SK-N-SH treated with all-trans-retinoic acid at 6 μM for 48 hours (cell line): ENCODE results near the gene CEP128.

Experiments used
- ATAC-seq: fragments of 200-7000 bp; cut with Tn5 transposase; 3 replicates; pipeline ENCODE4 v1.9.1; 2020; ENCODE audit warnings: mild to moderate bottlenecking, moderate library complexity
- BACH2 ChIP-seq: fragments of 250-450 bp; sonication (Bioruptor Pico); IDR thresholded peaks from 2 replicates; pipeline ENCODE4 v1.9.0; 2021; ENCODE audit warnings: mild to moderate bottlenecking, borderline replicate concordance
- CSDC2 ChIP-seq: fragments of 250-450 bp; sonication (Bioruptor Pico); IDR thresholded peaks from 2 replicates; pipeline ENCODE4 v1.5.0; 2020; ENCODE audit warnings: mild to moderate bottlenecking, moderate library complexity
- ESRRG ChIP-seq: fragments of 250-450 bp; sonication (Bioruptor Pico); IDR thresholded peaks from 2 replicates; pipeline ENCODE4 v1.6.1; 2021; ENCODE audit warnings: mild to moderate bottlenecking
- ISL1 ChIP-seq: fragments of 250-450 bp; sonication (Bioruptor Pico); IDR thresholded peaks from 2 replicates; pipeline ENCODE4 v2.1.2; 2022; ENCODE audit warnings: mild to moderate bottlenecking, moderate library complexity
- PPARA ChIP-seq: fragments of 250-450 bp; sonication (Bioruptor Pico); IDR thresholded peaks from 2 replicates; pipeline ENCODE4 v1.5.0; 2020; ENCODE audit warnings: mild to moderate bottlenecking, borderline replicate concordance
- RARB ChIP-seq: fragments of 250-450 bp; sonication (Bioruptor Pico); IDR thresholded peaks from 2 replicates; pipeline ENCODE4 v1.8.0; 2021; ENCODE audit warnings: mild to moderate bottlenecking, moderate library complexity
- TOX ChIP-seq: fragments of 250-450 bp; sonication (Bioruptor Pico); IDR thresholded peaks from 2 replicates; pipeline ENCODE4 v1.8.0; 2021; ENCODE audit warnings: mild to moderate bottlenecking, moderate library complexity, borderline replicate concordance
- ZC3H10 ChIP-seq: fragments of 250-450 bp; sonication (Bioruptor Pico); IDR thresholded peaks from 2 replicates; pipeline ENCODE4 v1.5.1; 2021; ENCODE audit warnings: mild to moderate bottlenecking, moderate library complexity
- ZFP3 ChIP-seq: fragments of 250-450 bp; sonication (Bioruptor Pico); IDR thresholded peaks from 2 replicates; pipeline ENCODE4 v1.5.0; 2020; ENCODE audit warnings: mild to moderate bottlenecking, moderate library complexity
- ZFP30 ChIP-seq: fragments of 450-650 bp; formaldehyde crosslinking; IDR thresholded peaks from 2 replicates; pipeline ENCODE4 v1.5.0; 2022; ENCODE audit warnings: mild to moderate bottlenecking, moderate library complexity
- ZNF565 ChIP-seq: fragments of 450-650 bp; formaldehyde crosslinking; conservative IDR thresholded peaks from 2 replicates; pipeline ENCODE4 v1.5.0; 2020; ENCODE audit warnings: low read depth, mild to moderate bottlenecking, moderate library complexity
- ZNF70 ChIP-seq: fragments of 450-650 bp; formaldehyde crosslinking; IDR thresholded peaks from 2 replicates; pipeline ENCODE4 v1.5.0; 2020; ENCODE audit warnings: mild to moderate bottlenecking, moderate library complexity
- ZNF8 ChIP-seq: fragments of 450-650 bp; formaldehyde crosslinking; IDR thresholded peaks from 2 replicates; pipeline ENCODE4 v1.5.0; 2020; ENCODE audit warnings: mild to moderate bottlenecking, moderate library complexity
- TF ChIP-seq, protein P1 (sequence below): fragments of 250-450 bp; sonication (Bioruptor Pico); IDR thresholded peaks from 2 replicates; pipeline ENCODE4 v1.8.0; 2021; ENCODE audit warnings: low read depth, mild to moderate bottlenecking, moderate library complexity, borderline replicate concordance
- TF ChIP-seq, protein P2 (sequence below): fragments of 250-450 bp; sonication (Bioruptor Pico); IDR thresholded peaks from 2 replicates; pipeline ENCODE4 v1.8.0; 2020; ENCODE audit warnings: mild to moderate bottlenecking, moderate library complexity, borderline replicate concordance
- TF ChIP-seq, protein P3 (sequence below): fragments of 250-450 bp; sonication (Bioruptor Pico); IDR thresholded peaks from 2 replicates; pipeline ENCODE4 v1.5.0; 2020; ENCODE audit warnings: mild to moderate bottlenecking, moderate library complexity
- TF ChIP-seq, protein P4 (sequence below): fragments of 250-450 bp; sonication (Bioruptor Pico); IDR thresholded peaks from 2 replicates; pipeline ENCODE4 v1.5.1; 2020; ENCODE audit warnings: low read depth, mild to moderate bottlenecking, moderate library complexity
- TF ChIP-seq, protein P5 (sequence below): fragments of 250-450 bp; sonication (Bioruptor Pico); IDR thresholded peaks from 2 replicates; pipeline ENCODE4 v1.5.1; 2021; ENCODE audit warnings: mild to moderate bottlenecking, moderate library complexity

The CEP128 gene

DNA sequence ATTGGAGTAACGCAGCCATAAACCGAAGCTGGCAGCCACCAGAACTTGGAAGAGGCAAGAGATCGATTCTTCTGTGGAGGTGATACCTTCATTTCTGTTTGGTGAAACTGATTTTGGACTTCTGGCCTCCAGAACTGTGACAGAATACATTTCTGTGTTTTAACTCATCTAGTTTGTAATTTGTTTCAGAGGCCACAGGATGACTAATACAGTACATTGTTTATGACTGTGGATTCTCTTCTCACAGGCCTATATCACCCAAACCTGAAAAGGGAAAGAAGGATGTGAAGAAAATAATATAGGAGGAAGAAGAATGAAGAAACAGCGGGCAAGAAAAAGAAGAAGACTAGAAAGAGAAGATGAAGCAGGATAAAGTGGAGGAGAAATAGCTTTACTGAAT is 466.5 kb downstream of the CEP128 start:
- TF ChIP-seq ZNF8 (no peak), BACH2 (CRISPR knock-in tag) (no peak), ZNF565 (CRISPR knock-in tag) (no peak), ZFP3 (no peak), ESRRG (no peak)
- TF ChIP-seq, protein P1, sequence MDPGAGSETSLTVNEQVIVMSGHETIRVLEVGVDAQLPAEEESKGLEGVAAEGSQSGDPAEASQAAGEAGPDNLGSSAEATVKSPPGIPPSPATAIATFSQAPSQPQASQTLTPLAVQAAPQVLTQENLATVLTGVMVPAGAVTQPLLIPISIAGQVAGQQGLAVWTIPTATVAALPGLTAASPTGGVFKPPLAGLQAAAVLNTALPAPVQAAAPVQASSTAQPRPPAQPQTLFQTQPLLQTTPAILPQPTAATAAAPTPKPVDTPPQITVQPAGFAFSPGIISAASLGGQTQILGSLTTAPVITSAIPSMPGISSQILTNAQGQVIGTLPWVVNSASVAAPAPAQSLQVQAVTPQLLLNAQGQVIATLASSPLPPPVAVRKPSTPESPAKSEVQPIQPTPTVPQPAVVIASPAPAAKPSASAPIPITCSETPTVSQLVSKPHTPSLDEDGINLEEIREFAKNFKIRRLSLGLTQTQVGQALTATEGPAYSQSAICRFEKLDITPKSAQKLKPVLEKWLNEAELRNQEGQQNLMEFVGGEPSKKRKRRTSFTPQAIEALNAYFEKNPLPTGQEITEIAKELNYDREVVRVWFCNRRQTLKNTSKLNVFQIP (CRISPR knock-in tag) = no peak
- TF ChIP-seq, protein P2, sequence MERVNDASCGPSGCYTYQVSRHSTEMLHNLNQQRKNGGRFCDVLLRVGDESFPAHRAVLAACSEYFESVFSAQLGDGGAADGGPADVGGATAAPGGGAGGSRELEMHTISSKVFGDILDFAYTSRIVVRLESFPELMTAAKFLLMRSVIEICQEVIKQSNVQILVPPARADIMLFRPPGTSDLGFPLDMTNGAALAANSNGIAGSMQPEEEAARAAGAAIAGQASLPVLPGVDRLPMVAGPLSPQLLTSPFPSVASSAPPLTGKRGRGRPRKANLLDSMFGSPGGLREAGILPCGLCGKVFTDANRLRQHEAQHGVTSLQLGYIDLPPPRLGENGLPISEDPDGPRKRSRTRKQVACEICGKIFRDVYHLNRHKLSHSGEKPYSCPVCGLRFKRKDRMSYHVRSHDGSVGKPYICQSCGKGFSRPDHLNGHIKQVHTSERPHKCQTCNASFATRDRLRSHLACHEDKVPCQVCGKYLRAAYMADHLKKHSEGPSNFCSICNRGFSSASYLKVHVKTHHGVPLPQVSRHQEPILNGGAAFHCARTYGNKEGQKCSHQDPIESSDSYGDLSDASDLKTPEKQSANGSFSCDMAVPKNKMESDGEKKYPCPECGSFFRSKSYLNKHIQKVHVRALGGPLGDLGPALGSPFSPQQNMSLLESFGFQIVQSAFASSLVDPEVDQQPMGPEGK (CRISPR knock-in tag) = no peak
- TF ChIP-seq, all 23 proteins: peak for 0
- peak; percentile 54; the same call in 2 of the 3 replicates for ATAC-seq

DNA sequence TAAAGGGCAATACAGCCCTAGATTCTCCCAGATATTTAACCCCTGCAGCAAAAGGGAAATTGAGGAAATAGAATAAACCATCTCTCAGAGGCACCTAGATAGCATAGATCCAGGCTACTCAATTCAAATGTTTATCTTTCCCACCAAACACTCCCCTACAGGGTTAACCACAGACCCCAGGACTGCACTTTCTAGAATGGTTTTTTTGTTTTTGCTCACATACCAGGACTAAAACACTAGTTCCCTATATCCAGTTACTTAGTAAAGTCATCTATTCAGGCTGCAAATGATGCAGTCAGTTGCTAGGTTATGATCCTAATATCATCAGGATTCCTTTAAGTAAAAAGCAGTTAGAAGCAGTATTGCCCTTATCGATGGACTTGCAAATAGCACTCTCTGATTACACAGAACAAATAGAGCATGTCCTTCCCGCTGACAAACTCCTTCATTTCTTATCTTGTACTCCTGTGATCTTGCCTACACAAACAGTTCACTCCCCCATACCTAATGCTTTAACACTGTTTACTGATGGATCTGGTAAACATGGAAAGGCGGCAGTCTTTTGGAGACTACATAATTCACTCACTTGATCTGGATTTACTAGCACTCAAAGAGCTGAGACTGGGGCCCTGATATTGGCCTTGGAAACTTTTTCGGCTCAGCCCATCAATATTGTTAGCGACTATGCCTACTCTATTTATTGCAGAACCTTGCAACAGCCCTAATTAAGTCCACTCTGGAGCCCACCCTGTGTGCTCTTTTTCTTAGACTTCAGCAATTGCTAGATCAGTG is 473.0 kb downstream of the CEP128 start:
- no peak for ATAC-seq
- TF ChIP-seq ZNF70 = no peak
- TF ChIP-seq ESRRG = no peak
- TF ChIP-seq, protein P3, sequence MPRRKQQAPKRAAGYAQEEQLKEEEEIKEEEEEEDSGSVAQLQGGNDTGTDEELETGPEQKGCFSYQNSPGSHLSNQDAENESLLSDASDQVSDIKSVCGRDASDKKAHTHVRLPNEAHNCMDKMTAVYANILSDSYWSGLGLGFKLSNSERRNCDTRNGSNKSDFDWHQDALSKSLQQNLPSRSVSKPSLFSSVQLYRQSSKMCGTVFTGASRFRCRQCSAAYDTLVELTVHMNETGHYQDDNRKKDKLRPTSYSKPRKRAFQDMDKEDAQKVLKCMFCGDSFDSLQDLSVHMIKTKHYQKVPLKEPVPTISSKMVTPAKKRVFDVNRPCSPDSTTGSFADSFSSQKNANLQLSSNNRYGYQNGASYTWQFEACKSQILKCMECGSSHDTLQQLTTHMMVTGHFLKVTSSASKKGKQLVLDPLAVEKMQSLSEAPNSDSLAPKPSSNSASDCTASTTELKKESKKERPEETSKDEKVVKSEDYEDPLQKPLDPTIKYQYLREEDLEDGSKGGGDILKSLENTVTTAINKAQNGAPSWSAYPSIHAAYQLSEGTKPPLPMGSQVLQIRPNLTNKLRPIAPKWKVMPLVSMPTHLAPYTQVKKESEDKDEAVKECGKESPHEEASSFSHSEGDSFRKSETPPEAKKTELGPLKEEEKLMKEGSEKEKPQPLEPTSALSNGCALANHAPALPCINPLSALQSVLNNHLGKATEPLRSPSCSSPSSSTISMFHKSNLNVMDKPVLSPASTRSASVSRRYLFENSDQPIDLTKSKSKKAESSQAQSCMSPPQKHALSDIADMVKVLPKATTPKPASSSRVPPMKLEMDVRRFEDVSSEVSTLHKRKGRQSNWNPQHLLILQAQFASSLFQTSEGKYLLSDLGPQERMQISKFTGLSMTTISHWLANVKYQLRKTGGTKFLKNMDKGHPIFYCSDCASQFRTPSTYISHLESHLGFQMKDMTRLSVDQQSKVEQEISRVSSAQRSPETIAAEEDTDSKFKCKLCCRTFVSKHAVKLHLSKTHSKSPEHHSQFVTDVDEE (CRISPR knock-in tag) = no peak
- no peak for TF ChIP-seq RARB (CRISPR knock-in tag)
- TF ChIP-seq, protein P4, sequence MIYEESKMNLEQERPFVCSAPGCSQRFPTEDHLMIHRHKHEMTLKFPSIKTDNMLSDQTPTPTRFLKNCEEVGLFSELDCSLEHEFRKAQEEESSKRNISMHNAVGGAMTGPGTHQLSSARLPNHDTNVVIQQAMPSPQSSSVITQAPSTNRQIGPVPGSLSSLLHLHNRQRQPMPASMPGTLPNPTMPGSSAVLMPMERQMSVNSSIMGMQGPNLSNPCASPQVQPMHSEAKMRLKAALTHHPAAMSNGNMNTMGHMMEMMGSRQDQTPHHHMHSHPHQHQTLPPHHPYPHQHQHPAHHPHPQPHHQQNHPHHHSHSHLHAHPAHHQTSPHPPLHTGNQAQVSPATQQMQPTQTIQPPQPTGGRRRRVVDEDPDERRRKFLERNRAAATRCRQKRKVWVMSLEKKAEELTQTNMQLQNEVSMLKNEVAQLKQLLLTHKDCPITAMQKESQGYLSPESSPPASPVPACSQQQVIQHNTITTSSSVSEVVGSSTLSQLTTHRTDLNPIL = no peak

DNA sequence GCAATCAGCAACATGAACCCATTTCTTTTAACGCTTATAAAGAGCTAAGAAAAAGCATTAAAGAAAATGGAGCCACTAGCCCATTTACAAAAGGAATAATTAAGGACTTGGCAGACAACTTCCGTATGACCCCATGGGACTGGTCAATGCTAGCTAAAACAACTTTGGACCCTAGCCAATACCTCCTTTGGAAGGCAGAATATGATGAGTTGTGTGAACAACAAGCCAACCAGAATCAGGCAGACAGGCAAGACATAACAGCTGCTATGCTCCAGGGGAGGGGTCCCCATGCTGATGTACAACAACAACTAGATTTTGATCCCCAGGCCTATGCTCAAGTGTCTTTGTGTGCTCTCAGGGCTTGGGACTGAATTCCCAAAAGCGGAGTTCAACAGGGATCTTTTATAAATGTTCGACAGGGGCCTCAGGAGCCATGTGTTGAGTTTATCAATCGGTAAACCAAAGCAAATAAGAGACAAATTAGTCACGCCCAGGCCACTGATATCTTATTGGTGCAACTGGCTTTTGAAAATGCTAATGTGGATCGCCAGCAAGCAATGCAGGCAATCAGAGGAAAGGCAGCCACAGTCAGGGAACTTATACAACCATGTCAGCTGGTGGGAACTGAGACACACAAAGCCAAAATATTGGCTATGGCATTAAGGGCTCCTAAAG is 475.9 kb downstream of the CEP128 start:
- ATAC-seq = no peak
- TF ChIP-seq BACH2 (CRISPR knock-in tag) (no peak), ZFP30 (CRISPR knock-in tag) (no peak), PPARA (no peak), ZNF565 (CRISPR knock-in tag) (no peak), CSDC2 (no peak), ISL1 (no peak), ZNF70 (no peak), TOX (no peak), RARB (CRISPR knock-in tag) (no peak), ZC3H10 (CRISPR knock-in tag) (no peak)
- TF ChIP-seq, protein P2 (CRISPR knock-in tag) = no peak
- TF ChIP-seq, protein P5, sequence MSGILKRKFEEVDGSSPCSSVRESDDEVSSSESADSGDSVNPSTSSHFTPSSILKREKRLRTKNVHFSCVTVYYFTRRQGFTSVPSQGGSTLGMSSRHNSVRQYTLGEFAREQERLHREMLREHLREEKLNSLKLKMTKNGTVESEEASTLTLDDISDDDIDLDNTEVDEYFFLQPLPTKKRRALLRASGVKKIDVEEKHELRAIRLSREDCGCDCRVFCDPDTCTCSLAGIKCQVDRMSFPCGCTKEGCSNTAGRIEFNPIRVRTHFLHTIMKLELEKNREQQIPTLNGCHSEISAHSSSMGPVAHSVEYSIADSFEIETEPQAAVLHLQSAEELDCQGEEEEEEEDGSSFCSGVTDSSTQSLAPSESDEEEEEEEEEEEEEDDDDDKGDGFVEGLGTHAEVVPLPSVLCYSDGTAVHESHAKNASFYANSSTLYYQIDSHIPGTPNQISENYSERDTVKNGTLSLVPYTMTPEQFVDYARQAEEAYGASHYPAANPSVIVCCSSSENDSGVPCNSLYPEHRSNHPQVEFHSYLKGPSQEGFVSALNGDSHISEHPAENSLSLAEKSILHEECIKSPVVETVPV (CRISPR knock-in tag) = no peak
- TF ChIP-seq, protein P1 (CRISPR knock-in tag) = no peak
